ENCODE data around the gene MBOAT7. TPM values are rescaled to one million over a fixed set of nuclear protein-coding genes. Genes with fewer than 3 reads are reported as not detected.

MBOAT7 gene
- total and polyA plus RNA-seq, 2 of the 8 experiments (the other 6 are each of a cell fraction or from before 2014, with no cell fraction given), result 85.5 to 90.9 TPM

- TF ChIP-seq MAFK (IDR thresholded peaks at IDR 0.05; ENCODE audit: low read depth, low read length) (no peak), SIN3A (conservative IDR thresholded peaks at IDR 0.05 in 1 of 2, IDR thresholded peaks at IDR 0.05 in 1 of 2; ENCODE audit: low read depth in 1 of 2, low read length in 2 of 2) (no peak), RFX5 (IDR thresholded peaks at IDR 0.05; ENCODE audit: borderline replicate concordance, low read depth, low read length) (no peak), BCL11A (IDR thresholded peaks at IDR 0.05; ENCODE audit: low read depth in 2 of 2, low read length in 2 of 2) (no peak)
These were observed 3.0 kb downstream of the MBOAT7 start (continued) for GRCh38 chr19:54186351-54186750.
